Ishikawa (cell line): ENCODE measurements around the gene SEMA6D.

ENCODE experiments used
- CEBPB ChIP-seq: IDR thresholded peaks from 2 replicates; pipeline ENCODE4 v1.6.1; 2012
- CREB1 ChIP-seq: IDR thresholded peaks from 2 replicates; pipeline ENCODE4 v1.6.1; 2012; ENCODE audit warnings: low read depth
- EP300 ChIP-seq: IDR thresholded peaks from 2 replicates; pipeline ENCODE4 v1.6.1; 2012; ENCODE audit warnings: borderline replicate concordance
- RAD21 ChIP-seq: IDR thresholded peaks from 2 replicates; pipeline ENCODE4 v1.6.1; 2012; ENCODE audit warnings: low read depth
- TAF1 ChIP-seq: IDR thresholded peaks from 2 replicates; pipeline ENCODE4 v1.6.1; 2012; ENCODE audit warnings: low read depth, mild to moderate bottlenecking
- TCF12 ChIP-seq: IDR thresholded peaks from 2 replicates; pipeline ENCODE4 v1.6.1; 2012; ENCODE audit warnings: low read depth
- TF ChIP-seq, protein P1 (sequence below): IDR thresholded peaks from 2 replicates; pipeline ENCODE4 v1.6.1; 2012; ENCODE audit warnings: low read depth, mild to moderate bottlenecking
- TF ChIP-seq, protein P2 (sequence below): IDR thresholded peaks from 2 replicates; pipeline ENCODE4 v1.6.1; 2012

DNA sequence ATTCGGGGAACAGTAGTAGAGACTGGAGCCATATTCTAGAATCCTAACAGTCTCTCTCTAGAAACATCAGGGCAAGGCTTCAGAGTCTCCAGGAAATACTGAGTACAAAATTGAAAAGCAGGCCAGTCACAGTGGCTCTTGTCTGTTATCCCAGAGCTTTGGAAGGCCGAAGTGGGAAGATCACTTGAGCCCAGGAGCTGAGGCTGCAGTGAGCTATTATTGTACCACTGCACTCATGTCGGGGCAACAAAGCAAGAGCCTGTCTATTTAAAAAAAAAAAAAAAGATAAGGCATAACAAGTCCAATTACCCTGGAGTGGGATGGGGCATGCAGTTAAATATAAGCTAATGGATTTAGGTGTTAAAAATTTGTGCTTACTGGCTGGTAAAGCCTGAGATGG lies 79.0 kb downstream of the SEMA6D start:
- TF ChIP-seq EP300, result no peak
- TF ChIP-seq CREB1, result no peak
- no peak for TF ChIP-seq RAD21
- no peak for TF ChIP-seq CEBPB
- no peak for TF ChIP-seq TAF1
- TF ChIP-seq, protein P1, sequence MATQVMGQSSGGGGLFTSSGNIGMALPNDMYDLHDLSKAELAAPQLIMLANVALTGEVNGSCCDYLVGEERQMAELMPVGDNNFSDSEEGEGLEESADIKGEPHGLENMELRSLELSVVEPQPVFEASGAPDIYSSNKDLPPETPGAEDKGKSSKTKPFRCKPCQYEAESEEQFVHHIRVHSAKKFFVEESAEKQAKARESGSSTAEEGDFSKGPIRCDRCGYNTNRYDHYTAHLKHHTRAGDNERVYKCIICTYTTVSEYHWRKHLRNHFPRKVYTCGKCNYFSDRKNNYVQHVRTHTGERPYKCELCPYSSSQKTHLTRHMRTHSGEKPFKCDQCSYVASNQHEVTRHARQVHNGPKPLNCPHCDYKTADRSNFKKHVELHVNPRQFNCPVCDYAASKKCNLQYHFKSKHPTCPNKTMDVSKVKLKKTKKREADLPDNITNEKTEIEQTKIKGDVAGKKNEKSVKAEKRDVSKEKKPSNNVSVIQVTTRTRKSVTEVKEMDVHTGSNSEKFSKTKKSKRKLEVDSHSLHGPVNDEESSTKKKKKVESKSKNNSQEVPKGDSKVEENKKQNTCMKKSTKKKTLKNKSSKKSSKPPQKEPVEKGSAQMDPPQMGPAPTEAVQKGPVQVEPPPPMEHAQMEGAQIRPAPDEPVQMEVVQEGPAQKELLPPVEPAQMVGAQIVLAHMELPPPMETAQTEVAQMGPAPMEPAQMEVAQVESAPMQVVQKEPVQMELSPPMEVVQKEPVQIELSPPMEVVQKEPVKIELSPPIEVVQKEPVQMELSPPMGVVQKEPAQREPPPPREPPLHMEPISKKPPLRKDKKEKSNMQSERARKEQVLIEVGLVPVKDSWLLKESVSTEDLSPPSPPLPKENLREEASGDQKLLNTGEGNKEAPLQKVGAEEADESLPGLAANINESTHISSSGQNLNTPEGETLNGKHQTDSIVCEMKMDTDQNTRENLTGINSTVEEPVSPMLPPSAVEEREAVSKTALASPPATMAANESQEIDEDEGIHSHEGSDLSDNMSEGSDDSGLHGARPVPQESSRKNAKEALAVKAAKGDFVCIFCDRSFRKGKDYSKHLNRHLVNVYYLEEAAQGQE, result no peak
- no peak for TF ChIP-seq TCF12
- TF ChIP-seq, protein P2, sequence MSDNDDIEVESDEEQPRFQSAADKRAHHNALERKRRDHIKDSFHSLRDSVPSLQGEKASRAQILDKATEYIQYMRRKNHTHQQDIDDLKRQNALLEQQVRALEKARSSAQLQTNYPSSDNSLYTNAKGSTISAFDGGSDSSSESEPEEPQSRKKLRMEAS, result no peak
